Activated CD4-positive, alpha-beta T cell treated with anti-CD3 and anti-CD28 coated beads, Interleukin-2, amount 10 ng/mL, durations not matched to agents 24 days and 14 days (primary cell): ENCODE results near the gene LORICRIN. TPM values are rescaled to one million over a fixed set of nuclear protein-coding genes. Genes with fewer than 3 reads are reported as not detected.
"Not testable (repeated sequence)": the region's sequence is repeated elsewhere in the genome, so short reads cannot be mapped to it uniquely, and the experiment has no call there.

Experiments
- DNase-seq: peaks from one replicate; pipeline ENCODE4 v3.0.0; 2022
- H3K27ac Mint-ChIP-seq: one replicate; pipeline ENCODE4 v1.8.0; 2022; ENCODE audit warnings: mild to moderate bottlenecking, mixed read lengths
- H3K27me3 Mint-ChIP-seq: one replicate; pipeline ENCODE4 v1.8.0; 2022; ENCODE audit warnings: mixed read lengths
- H3K36me3 Mint-ChIP-seq: one replicate; pipeline ENCODE4 v1.8.0; 2022; ENCODE audit warnings: low read depth, mild to moderate bottlenecking, mixed read lengths
- H3K4me1 Mint-ChIP-seq: one replicate; pipeline ENCODE4 v1.8.0; 2021; ENCODE audit warnings: mixed read lengths
- H3K4me3 Mint-ChIP-seq: one replicate; pipeline ENCODE4 v1.8.0; 2022; ENCODE audit warnings: mild to moderate bottlenecking, moderate library complexity, mixed read lengths
- H3K9me3 Mint-ChIP-seq: one replicate; pipeline ENCODE4 v1.8.0; 2021; ENCODE audit warnings: mixed read lengths
- intact Hi-C: fragments of 100-400 bp; cut with micrococcal nuclease; formaldehyde crosslinking; loops from one replicate; pipeline ENCODE4 v1.15.1; 2023
- total RNA-seq: library from RNA; stranded (reverse); gene quantifications from 2 replicates; pipeline ENCODE4 v1.2.3, GENCODE V29; 2022

Gene LORICRIN
- not detected in 2 replicates for total RNA-seq

GRCh38 chr1:153259387-153259786 is at the start of gene LORICRIN:
Gene LORICRIN, plus strand, starts transcription at chr1:153259687. Its CDS starts 1,263 bp downstream, at chr1:153260950.
- peaks cover 18% of the 10 kb centered on the region for H3K4me1 Mint-ChIP-seq
- peaks cover 60% of the 10 kb centered on the region for H3K27me3 Mint-ChIP-seq
- H3K9me3 Mint-ChIP-seq, result no peaks in the 10 kb centered on the region
- peaks cover 3% of the 10 kb centered on the region for H3K36me3 Mint-ChIP-seq
- peak within 1 kb of the TSS; percentile 51 for H3K4me3 Mint-ChIP-seq
- intact Hi-C loops, result no loop called here
- no peak for DNase-seq
- H3K27ac Mint-ChIP-seq, result peak within 1 kb of the TSS; percentile 64

DNA sequence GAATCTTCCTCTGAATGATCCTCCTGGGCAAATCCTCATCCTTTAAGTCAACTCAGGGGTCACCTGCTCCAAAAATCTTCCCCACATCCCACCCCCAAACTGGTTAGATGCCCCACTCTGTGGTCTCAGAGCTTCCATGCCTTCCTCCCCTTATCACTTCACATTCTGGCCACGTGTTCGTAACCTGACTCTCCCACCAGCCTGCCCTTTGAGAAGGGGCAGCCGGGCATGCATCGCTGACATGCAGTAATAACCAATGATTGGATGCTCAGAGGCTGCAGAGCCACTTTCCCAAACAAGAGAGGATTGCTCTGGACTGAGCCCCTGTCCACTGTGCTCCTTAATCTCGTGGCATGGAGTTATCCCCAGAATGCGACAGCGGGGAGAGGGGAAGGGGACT is 49.3 kb upstream of the LORICRIN start:
- Mint-ChIP-seq H3K27me3 (peaks cover 8% of the 10 kb centered on the region), H3K36me3 (no peaks in the 10 kb centered on the region), H3K9me3 (no peaks in the 10 kb centered on the region), H3K4me3 (no peak overlapping the region), H3K4me1 (no peaks in the 10 kb centered on the region), H3K27ac (no peak overlapping the region)
- intact Hi-C loops, result no loop called here
- DNase-seq, result no peak

DNA sequence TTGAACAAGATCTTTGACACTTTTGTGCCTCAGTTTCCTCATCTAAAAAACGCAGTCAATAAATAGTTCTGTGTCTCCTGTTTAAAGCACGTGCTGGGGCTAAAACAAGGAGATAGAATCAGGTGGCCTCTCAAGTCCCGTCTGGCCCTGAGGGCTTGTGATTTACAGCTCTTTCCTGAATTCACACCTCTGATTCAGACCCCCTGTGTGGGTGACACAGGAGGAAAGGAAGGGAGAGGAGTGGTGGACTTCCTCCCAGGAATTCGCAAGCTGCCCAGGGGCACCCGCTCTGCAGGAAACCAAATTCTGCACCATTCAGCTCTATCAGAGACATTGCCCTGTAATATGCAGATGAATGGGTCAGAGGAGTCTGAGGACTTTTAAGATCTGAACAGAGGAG is 47.3 kb upstream of the LORICRIN start:
- Mint-ChIP-seq H3K36me3 (no peaks in the 10 kb centered on the region), H3K4me1 (peaks cover 5% of the 10 kb centered on the region), H3K9me3 (no peaks in the 10 kb centered on the region), H3K4me3 (no peak overlapping the region), H3K27ac (no peak overlapping the region), H3K27me3 (peaks cover 17% of the 10 kb centered on the region)
- DNase-seq, result no peak
- intact Hi-C loops, result no loop called here

GRCh38 chr1:153213519-153213918 is 46.0 kb upstream of the LORICRIN start:
- no peak for DNase-seq
- Mint-ChIP-seq H3K4me3 (no peak overlapping the region), H3K4me1 (peaks cover 7% of the 10 kb centered on the region), H3K27ac (no peak overlapping the region), H3K9me3 (no peaks in the 10 kb centered on the region), H3K27me3 (peaks cover 15% of the 10 kb centered on the region), H3K36me3 (no peaks in the 10 kb centered on the region)
- intact Hi-C loops, result no loop called here

DNA sequence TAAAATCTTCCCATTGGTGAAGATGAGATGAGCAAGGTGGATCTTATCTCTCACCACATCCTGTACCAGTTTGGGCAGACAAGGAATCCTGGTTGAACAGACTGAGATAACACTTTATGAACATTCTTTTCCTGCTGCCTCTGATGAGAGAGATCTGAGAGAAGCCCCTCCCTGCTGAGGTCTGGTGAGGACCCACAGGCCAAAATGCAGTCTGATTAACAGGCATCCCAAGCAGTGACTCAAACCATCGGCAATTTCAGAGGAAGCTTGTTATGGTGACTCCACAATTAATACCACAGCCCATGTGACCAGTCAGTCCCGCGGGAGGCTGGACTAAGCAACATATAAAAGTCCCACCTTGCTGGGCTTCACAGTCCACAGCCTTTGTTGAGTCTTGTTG is 42.3 kb upstream of the LORICRIN start, which contains the start of gene PRR9:
PRR9 (plus strand) TSS at position 373 of the 400 bp plus-strand sequence. CDS start 561 bp downstream, outside the sequence.
- H3K27ac Mint-ChIP-seq, result no peak within 1 kb of the TSS
- no peaks in the 10 kb centered on the region for H3K9me3 Mint-ChIP-seq
- DNase-seq, result no peak
- no peaks in the 10 kb centered on the region for H3K36me3 Mint-ChIP-seq
- H3K4me3 Mint-ChIP-seq, result no peak within 1 kb of the TSS
- intact Hi-C loops, result no loop called here
- peaks cover 19% of the 10 kb centered on the region for H3K27me3 Mint-ChIP-seq
- peaks cover 7% of the 10 kb centered on the region for H3K4me1 Mint-ChIP-seq

DNA sequence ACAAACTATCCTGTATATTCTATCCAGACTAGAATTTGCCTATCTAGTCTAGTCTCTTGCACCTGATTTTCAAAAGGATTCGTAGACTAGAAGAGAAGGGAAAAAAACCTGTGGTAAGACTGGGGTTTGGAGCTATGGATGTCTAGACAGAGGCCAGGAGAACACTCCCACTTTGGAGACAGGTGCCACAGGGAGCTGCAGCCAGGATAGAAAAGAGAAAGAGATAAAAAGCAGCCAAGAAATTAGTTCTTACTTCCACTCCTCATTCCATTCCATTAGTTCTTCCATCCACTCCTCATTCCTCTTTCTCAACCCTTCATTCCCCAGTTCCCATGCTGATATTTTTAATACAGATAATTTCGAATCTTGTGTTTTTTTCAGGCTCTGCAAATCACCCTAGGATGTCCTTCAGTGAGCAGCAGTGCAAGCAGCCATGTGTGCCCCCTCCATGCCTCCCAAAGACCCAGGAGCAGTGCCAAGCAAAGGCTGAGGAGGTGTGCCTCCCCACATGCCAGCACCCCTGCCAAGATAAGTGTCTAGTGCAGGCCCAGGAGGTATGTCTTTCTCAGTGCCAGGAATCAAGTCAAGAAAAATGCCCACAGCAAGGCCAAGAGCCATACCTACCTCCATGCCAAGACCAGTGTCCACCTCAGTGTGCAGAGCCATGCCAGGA is 41.6 kb upstream of the LORICRIN start:
- Mint-ChIP-seq H3K9me3 (no peaks in the 10 kb centered on the region), H3K27ac (no peak overlapping the region), H3K36me3 (no peaks in the 10 kb centered on the region), H3K4me1 (peaks cover 7% of the 10 kb centered on the region), H3K27me3 (peaks cover 19% of the 10 kb centered on the region), H3K4me3 (no peak overlapping the region)
- no peak for DNase-seq
- intact Hi-C loops, result no loop called here

GRCh38 chr1:153220606-153221303 is 38.7 kb upstream of the LORICRIN start:
- H3K9me3 Mint-ChIP-seq, result no peaks in the 10 kb centered on the region
- peaks cover 14% of the 10 kb centered on the region for H3K27me3 Mint-ChIP-seq
- intact Hi-C loops, result no loop called here
- no peak overlapping the region for H3K4me3 Mint-ChIP-seq
- H3K27ac Mint-ChIP-seq, result no peak overlapping the region
- no peaks in the 10 kb centered on the region for H3K36me3 Mint-ChIP-seq
- no peak for DNase-seq
- peaks cover 7% of the 10 kb centered on the region for H3K4me1 Mint-ChIP-seq

GRCh38 chr1:153223040-153223891 is 36.2 kb upstream of the LORICRIN start:
- not testable (repeated sequence) for H3K36me3 Mint-ChIP-seq, H3K4me1 Mint-ChIP-seq, H3K27me3 Mint-ChIP-seq, H3K4me3 Mint-ChIP-seq, H3K9me3 Mint-ChIP-seq, H3K27ac Mint-ChIP-seq
- DNase-seq, result peak; percentile 85
- intact Hi-C loops, result loop anchor here (1.0 to 2.0 kb wide), 2 partner anchors 353 to 568 kb away; no protein-coding TSS in a partner anchor

DNA sequence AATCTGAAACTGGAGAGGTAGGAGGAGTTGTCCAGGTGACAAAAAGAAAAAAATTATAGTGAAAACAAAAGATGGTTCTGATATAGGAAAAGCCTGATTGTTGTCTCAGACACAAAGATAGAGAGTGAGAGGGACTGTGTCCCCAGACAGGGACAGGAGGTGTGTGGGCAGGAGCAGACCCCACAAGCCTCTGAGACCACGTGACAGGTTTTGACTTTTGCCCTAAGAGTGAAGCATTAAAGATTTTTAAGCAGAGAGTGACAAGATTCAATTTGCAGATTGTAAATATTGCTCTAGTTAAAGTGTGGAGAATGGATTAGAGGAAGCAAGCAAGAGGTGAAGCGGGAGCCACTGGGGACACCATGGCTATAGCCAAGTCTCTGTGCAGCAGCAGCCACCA is 31.7 kb upstream of the LORICRIN start:
- Mint-ChIP-seq H3K9me3 (no peaks in the 10 kb centered on the region), H3K27me3 (peaks cover 3% of the 10 kb centered on the region), H3K36me3 (no peaks in the 10 kb centered on the region), H3K27ac (no peak overlapping the region), H3K4me3 (no peak overlapping the region), H3K4me1 (no peaks in the 10 kb centered on the region)
- intact Hi-C loops, result no loop called here
- DNase-seq, result no peak

- intact Hi-C loops, result no loop called here
Measured at GRCh38 chr1:153228491-153228890, 31.0 kb upstream of the LORICRIN start.

DNA sequence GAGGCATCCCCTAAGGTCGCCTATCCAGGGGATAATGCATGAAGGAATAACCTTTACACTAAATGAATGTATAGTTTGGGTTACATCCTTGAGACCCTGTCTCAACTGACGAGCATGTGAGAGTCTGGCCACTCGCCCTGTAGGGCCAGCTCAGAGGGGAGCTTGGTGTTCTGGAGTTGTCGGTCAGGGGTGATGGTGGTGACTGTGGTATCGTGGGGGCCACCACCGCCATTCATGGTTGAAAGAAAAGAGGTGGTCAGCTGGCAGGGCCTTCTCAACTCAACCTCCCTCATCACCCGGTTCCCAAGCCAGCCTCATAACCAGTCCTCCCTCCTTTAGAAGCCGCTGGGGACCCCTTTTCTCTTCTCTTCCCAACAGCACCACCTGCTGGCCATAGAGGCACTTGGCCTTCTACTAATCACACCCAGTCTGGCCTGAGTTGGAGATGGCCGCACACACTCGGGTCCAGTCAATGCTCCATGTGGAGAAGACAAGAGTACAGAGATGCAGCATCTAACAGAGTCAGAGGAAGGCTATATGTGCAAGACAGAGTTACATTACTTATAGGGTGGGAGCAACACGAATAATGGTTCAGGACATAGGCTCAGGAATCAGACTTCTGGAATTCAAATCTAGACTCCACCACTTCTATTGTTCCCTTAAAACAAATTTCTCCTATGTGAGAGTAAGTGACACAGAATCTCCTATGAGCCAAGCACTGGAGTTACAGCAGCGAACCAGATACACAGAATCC is 30.2 kb upstream of the LORICRIN start:
- H3K9me3 Mint-ChIP-seq, H3K4me3 Mint-ChIP-seq, H3K27me3 Mint-ChIP-seq, intact Hi-C loops, H3K4me1 Mint-ChIP-seq, H3K27ac Mint-ChIP-seq, H3K36me3 Mint-ChIP-seq: not testable (repeated sequence)
- peak; percentile 71 for DNase-seq

More at GRCh38 chr1:153228491-153228890, 31.0 kb upstream of the LORICRIN start:
- DNase-seq, result no peak
- no peak overlapping the region for H3K4me3 Mint-ChIP-seq
- no peaks in the 10 kb centered on the region for H3K9me3 Mint-ChIP-seq
- no peaks in the 10 kb centered on the region for H3K4me1 Mint-ChIP-seq
- H3K36me3 Mint-ChIP-seq, result no peaks in the 10 kb centered on the region
- H3K27me3 Mint-ChIP-seq, result peaks cover 3% of the 10 kb centered on the region
- no peak overlapping the region for H3K27ac Mint-ChIP-seq

GRCh38 chr1:153231363-153231762 is 28.1 kb upstream of the LORICRIN start:
- no peak for DNase-seq
- intact Hi-C loops, result no loop called here

GRCh38 chr1:153231785-153232184 is 27.7 kb upstream of the LORICRIN start:
- Mint-ChIP-seq H3K36me3 (no peaks in the 10 kb centered on the region), H3K27me3 (peaks cover 9% of the 10 kb centered on the region), H3K4me1 (no peaks in the 10 kb centered on the region), H3K27ac (no peak overlapping the region), H3K4me3 (no peak overlapping the region), H3K9me3 (no peaks in the 10 kb centered on the region)
- DNase-seq, result no peak
- intact Hi-C loops, result no loop called here

More at GRCh38 chr1:153231363-153231762, 28.1 kb upstream of the LORICRIN start:
- H3K9me3 Mint-ChIP-seq, result no peaks in the 10 kb centered on the region
- H3K27me3 Mint-ChIP-seq, result peaks cover 9% of the 10 kb centered on the region
- no peaks in the 10 kb centered on the region for H3K36me3 Mint-ChIP-seq
- H3K27ac Mint-ChIP-seq, result no peak overlapping the region
- no peak overlapping the region for H3K4me3 Mint-ChIP-seq
- H3K4me1 Mint-ChIP-seq, result no peaks in the 10 kb centered on the region
